Measurements from ENCODE around the gene KCNJ14.

DNA sequence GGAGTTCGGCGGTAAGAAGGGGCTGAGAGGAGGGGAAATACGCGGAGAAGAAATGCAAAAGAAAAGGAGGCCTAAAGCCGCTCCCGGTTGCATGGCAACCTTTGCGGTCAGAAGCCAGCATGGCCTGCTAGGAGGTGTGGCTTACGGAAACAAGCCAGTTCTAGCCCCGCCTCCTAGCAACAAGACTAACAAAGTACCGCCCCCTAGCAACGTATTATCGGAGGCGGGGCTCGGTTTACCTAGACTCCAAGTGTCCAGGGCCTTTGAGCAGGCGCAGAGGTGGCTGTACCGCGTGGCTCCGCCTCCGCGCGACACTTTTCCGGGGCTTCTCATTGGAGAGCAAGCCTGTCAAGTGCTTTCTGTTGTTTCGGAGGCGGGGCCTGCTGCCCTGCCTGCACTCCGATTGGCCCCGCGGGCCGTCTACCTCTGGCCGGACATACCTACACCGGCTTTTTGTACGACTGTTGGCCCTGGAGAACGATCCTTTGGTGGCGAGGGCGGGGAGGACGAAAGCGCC, 13.5 kb downstream of the KCNJ14 start:
- TF ChIP-seq REST (IDR thresholded peaks at IDR 0.05; ENCODE audit: unreplicated experiment) (no peak), CTCF (conservative IDR thresholded peaks at IDR 0.05; ENCODE audit: low read depth in 2 of 2) (no peak), CREB1 (CRISPR knock-in tag; IDR thresholded peaks at IDR 0.05; ENCODE audit: low read depth) (peak; percentile 89), EZH2phosphoT487 (IDR thresholded peaks at IDR 0.05; ENCODE audit: unreplicated experiment) (no peak), EZH2 (IDR thresholded peaks at IDR 0.05; ENCODE audit: low read depth, unreplicated experiment) (no peak), JUNB (IDR thresholded peaks at IDR 0.05; ENCODE audit: unreplicated experiment) (no peak)

Measured in GM23338 (cell line).